HEK293T (cell line): ENCODE measurements around the gene RAB3IL1.

ENCODE experiments used
- ARNT ChIP-seq: fragments of 450-650 bp; IDR thresholded peaks from 2 replicates; pipeline ENCODE4 v1.6.1; 2017; ENCODE audit warnings: mild to moderate bottlenecking
- BHLHE40 ChIP-seq: fragments of 450-650 bp; IDR thresholded peaks from 2 replicates; pipeline ENCODE4 v1.6.1; 2016; ENCODE audit warnings: mild to moderate bottlenecking, moderate library complexity, borderline replicate concordance
- ELF4 ChIP-seq: fragments of 450-650 bp; IDR thresholded peaks from 2 replicates; pipeline ENCODE4 v1.6.1; 2017; ENCODE audit warnings: antibody characterized with exemption
- FOXA1 ChIP-seq: fragments of 450-650 bp; IDR thresholded peaks from 2 replicates; pipeline ENCODE4 v1.6.1; 2016; ENCODE audit warnings: mild to moderate bottlenecking
- FOXK2 ChIP-seq: fragments of 450-650 bp; IDR thresholded peaks from 2 replicates; pipeline ENCODE4 v1.6.1; 2016; ENCODE audit warnings: mild to moderate bottlenecking
- FOXM1 ChIP-seq: fragments of 450-650 bp; IDR thresholded peaks from 2 replicates; pipeline ENCODE4 v1.6.1; 2017; ENCODE audit warnings: mild to moderate bottlenecking, borderline replicate concordance
- PKNOX1 ChIP-seq: fragments of 450-650 bp; IDR thresholded peaks from 2 replicates; pipeline ENCODE4 v1.6.1; 2016
- SP1 ChIP-seq: fragments of 450-650 bp; IDR thresholded peaks from 2 replicates; pipeline ENCODE4 v1.6.1; 2017
- SUZ12 ChIP-seq: fragments of 450-650 bp; IDR thresholded peaks from 2 replicates; pipeline ENCODE4 v1.6.1; 2016; ENCODE audit warnings: mild to moderate bottlenecking
- TARDBP ChIP-seq: fragments of 450-650 bp; IDR thresholded peaks from 2 replicates; pipeline ENCODE4 v1.6.1; 2016
- ZNF384 ChIP-seq: fragments of 450-650 bp; IDR thresholded peaks from 2 replicates; pipeline ENCODE4 v1.6.1; 2016

- TF ChIP-seq SP1 (no peak), ARNT (no peak), PKNOX1 (no peak), SUZ12 (no peak), ELF4 (no peak), TARDBP (no peak), FOXM1 (no peak), FOXK2 (no peak), ZNF384 (no peak), BHLHE40 (no peak), FOXA1 (no peak)
These were observed 39.8 kb upstream of the RAB3IL1 start for GRCh38 chr11:61957021-61957770.
